GM06990 (cell line): ENCODE data around the gene PNLIPRP2.

Experiments
- DNase-seq: peaks from one replicate; pipeline ENCODE4 v3.0.0-alpha.2; 2011; ENCODE audit not compliant: insufficient read length; ENCODE audit errors: extremely low read depth
- H3K27me3 ChIP-seq: replicated peaks from 2 replicates; pipeline ENCODE4 v1.6.0; 2011; ENCODE audit warnings: low read length; ENCODE audit not compliant: control insufficient read depth, insufficient read depth
- H3K36me3 ChIP-seq: 2 replicates; pipeline ENCODE4 v1.5.1; 2011; ENCODE audit warnings: low read length; ENCODE audit not compliant: control insufficient read depth, insufficient read depth
- H3K4me3 ChIP-seq: replicated peaks from 2 replicates; pipeline ENCODE4 v1.5.1; 2011; ENCODE audit warnings: low read depth, mild to moderate bottlenecking, control low read depth, low read length
- TF ChIP-seq, protein P1 (sequence below): IDR thresholded peaks from 2 replicates; pipeline ENCODE4 v1.5.1; 2011; ENCODE audit warnings: low read length, control low read depth, mild to moderate bottlenecking, inconsistent platforms; ENCODE audit not compliant: insufficient read depth, poor library complexity, severe bottlenecking

PNLIPRP2 gene

DNA sequence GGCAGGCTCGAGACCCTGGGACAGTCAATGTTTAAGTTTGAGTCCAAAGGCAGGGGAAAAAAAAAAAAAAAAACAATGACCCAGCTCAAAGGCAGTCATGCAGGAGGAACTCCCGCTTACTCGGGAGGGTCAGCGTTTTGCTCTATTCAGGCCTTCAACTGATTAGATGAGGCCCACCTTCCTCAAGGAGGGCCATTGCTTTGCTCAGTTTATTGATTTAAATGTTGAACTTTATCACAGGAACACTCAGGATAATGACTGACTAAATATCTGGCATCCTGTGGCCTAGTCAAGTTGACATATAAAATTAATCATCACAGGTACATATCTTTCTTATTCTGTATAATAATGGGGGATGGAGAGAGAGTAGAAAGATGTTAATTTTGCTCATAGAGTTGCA lies 69.0 kb downstream of the PNLIPRP2 start:
- TF ChIP-seq, protein P1, sequence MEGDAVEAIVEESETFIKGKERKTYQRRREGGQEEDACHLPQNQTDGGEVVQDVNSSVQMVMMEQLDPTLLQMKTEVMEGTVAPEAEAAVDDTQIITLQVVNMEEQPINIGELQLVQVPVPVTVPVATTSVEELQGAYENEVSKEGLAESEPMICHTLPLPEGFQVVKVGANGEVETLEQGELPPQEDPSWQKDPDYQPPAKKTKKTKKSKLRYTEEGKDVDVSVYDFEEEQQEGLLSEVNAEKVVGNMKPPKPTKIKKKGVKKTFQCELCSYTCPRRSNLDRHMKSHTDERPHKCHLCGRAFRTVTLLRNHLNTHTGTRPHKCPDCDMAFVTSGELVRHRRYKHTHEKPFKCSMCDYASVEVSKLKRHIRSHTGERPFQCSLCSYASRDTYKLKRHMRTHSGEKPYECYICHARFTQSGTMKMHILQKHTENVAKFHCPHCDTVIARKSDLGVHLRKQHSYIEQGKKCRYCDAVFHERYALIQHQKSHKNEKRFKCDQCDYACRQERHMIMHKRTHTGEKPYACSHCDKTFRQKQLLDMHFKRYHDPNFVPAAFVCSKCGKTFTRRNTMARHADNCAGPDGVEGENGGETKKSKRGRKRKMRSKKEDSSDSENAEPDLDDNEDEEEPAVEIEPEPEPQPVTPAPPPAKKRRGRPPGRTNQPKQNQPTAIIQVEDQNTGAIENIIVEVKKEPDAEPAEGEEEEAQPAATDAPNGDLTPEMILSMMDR: no peak
- H3K4me3 ChIP-seq: no peak overlapping the region
- no peaks in the 10 kb centered on the region for H3K36me3 ChIP-seq
- no peak for DNase-seq
- no peaks in the 10 kb centered on the region for H3K27me3 ChIP-seq

DNA sequence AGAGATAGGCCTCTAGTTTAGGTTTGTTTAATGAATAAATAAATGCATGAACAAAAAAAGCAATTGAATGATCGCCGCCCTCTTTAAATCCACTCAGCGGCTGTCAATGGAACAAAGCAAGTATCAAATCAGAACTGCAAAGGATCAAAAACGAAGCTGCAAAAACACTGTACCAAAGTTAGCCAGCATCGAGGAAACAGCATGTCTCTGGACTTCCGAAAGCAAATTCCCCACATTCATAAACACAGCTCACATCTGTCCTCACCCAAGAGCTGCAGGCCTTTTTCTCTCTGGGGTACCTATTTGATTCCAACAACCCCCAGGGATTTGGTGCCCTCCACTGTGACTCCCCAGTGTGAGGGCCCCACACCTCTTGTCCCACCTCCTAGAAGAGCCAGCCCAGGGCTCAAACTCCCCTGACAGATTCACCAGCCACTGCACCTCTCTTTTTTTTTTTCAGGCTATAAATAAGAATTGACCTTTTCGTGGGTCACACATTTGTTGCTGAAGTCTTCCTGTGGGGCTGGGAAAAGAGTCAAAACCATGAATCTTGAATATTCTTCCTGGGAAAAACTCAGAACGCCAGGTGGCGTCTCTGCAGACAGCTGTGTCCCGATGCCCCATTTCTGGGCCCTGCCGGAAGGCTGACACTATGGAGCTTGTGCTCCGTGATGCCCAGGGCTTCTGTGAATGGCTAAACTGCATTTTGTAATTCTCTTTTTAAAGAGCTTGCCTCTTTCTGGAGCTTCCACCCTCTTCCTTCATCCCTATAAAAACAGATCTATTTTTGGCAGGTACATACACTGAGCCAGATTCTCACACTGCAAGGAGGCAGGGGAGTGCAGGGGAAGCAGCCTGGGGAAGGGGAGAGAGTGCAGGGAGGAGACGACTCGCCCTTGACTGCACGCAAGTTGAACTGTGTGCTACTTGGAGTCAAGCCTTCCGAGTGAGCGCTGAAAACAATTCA lies 69.9 kb downstream of the PNLIPRP2 start:
- no peak for DNase-seq
- TF ChIP-seq, protein P1: no peak
- H3K4me3 ChIP-seq: no peak overlapping the region
- H3K27me3 ChIP-seq: no peaks in the 10 kb centered on the region
- H3K36me3 ChIP-seq: no peaks in the 10 kb centered on the region

DNA sequence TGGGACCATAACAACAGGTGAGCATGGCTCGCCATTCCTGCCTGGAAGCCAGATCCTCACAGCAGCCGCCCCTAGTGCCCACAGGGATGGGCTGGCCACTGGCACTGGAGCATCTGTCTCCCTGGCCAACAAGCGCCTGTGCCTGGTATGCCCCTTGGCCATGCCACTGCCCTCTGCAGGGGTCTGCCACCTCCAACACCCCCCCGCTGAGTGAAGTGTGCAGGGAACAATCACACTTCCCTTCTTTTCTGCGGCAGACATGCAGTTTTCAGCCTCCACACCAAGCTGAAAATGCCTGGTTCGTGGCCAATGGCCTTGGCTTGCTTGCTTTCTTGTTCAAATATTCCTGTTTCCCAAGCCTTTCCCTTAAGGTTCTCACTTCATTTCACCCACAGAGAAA lies 70.9 kb downstream of the PNLIPRP2 start:
- Histone ChIP-seq H3K27me3 (no peaks in the 10 kb centered on the region), H3K4me3 (no peak overlapping the region), H3K36me3 (no peaks in the 10 kb centered on the region)
- DNase-seq: no peak
- TF ChIP-seq, protein P1: no peak

DNA sequence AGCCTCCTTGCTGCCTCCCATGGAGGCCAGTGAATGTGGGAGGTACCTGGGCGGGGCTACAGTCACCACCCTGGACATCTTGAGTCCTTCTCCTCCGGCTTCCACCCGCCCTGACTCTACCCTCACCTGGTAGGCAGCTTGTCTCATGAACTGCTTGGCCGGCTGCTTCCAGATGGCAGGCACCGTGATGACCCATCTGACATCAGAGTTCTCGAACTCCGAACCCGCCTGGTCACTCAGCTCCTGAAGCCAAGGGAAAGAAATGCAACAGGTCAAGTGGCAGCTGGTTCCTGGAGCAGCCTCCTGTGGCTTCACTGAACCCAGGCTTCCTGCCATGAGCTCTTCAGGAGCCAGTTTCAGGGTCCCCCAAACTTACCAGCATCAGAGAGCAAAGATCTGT lies 71.5 kb downstream of the PNLIPRP2 start:
- TF ChIP-seq, protein P1: no peak
- no peak for DNase-seq
- no peak overlapping the region for H3K4me3 ChIP-seq
- no peaks in the 10 kb centered on the region for H3K27me3 ChIP-seq
- no peaks in the 10 kb centered on the region for H3K36me3 ChIP-seq

DNA sequence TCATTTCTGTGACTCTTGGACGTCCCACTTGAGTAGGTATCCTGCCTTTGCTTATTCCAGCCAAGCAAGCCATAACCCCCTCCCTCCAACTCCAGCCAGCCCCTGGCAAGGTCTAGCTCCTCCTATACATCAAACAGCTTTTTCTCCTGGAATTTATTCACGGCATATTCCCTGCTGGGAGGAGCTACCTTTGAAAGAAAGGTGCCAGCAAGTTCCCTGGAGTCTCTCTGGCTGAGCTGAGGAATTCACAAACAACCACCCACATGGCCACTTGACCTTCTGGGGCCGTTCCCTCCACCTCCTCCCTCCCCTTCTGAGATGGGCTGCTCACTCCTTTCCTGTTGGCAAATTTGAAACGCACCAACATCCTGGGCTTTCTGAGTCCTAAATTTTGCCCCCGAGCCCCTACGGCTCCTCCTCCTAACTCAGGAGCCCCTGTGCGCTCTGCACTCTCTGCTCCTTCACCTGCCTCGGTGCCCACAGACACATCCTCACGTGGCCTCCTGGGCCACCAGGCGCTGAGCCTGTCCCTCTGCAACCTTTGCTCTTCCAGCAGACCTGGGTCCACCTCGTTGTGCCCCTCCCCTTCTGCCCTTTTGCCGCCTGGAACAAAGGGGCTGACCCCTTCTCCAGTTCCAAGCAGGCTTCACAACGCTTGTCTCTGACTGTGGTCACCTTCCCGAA lies 73.6 kb downstream of the PNLIPRP2 start:
- DNase-seq: no peak
- no peak overlapping the region for H3K4me3 ChIP-seq
- no peaks in the 10 kb centered on the region for H3K36me3 ChIP-seq
- TF ChIP-seq, protein P1: no peak
- H3K27me3 ChIP-seq: peaks cover 1% of the 10 kb centered on the region; the same call in 1 of the 2 replicates
